Measurements from ENCODE around the gene PPARG.

GRCh38 chr3:12420393-12420792 lies 131.5 kb downstream of the PPARG start:
- TF ChIP-seq CTCF (IDR thresholded peaks at IDR 0.05; ENCODE audit: low read depth, low read length, poor library complexity, severe bottlenecking) (no peak), EZH2phosphoT487 (IDR thresholded peaks at IDR 0.05; ENCODE audit: borderline replicate concordance, low read length) (no peak)

Measured in DOHH2 (cell line).